Stimulated activated CD4-positive, alpha-beta T cell treated with anti-CD3 and anti-CD28 coated beads, Interleukin-2, amount 100 ng/mL, for 48 hours (primary cell): ENCODE measurements around the gene WNT7B.

Experiments
- DNase-seq, 2 donors: peaks; one replicate each; pipeline ENCODE4 v3.0.0-alpha.2; 2020

WNT7B gene

GRCh38 chr22:45969801-45970470 is 7.0 kb downstream of the WNT7B start:
- no peak for DNase-seq

- DNase-seq, result no peak
Measured at GRCh38 chr22:45969414-45969799, 7.6 kb downstream of the WNT7B start.

- no peak for DNase-seq
Measured at GRCh38 chr22:45968751-45969413, 8.1 kb downstream of the WNT7B start.

GRCh38 chr22:45968003-45968650 is 8.8 kb downstream of the WNT7B start:
- DNase-seq, result no peak

- no peak for DNase-seq
Measured at GRCh38 chr22:45966895-45967365, 10.0 kb downstream of the WNT7B start.

- no peak for DNase-seq
Measured at GRCh38 chr22:45966320-45966894, 10.6 kb downstream of the WNT7B start.

GRCh38 chr22:45965563-45965962 is 11.4 kb downstream of the WNT7B start:
- no peak for DNase-seq

- DNase-seq, result no peak
Measured at GRCh38 chr22:45964926-45965527, 11.9 kb downstream of the WNT7B start.

GRCh38 chr22:45964372-45964771 is 12.6 kb downstream of the WNT7B start:
- DNase-seq, result no peak

- DNase-seq, result no peak
Measured at GRCh38 chr22:45963821-45964220, 13.1 kb downstream of the WNT7B start.

GRCh38 chr22:45962756-45963324 is 14.1 kb downstream of the WNT7B start:
- DNase-seq, result no peak

- DNase-seq, result no peak
Measured at GRCh38 chr22:45962434-45962718, 14.6 kb downstream of the WNT7B start.

GRCh38 chr22:45961679-45962433 is 15.1 kb downstream of the WNT7B start:
- DNase-seq, result no peak

GRCh38 chr22:45960477-45961386 is 16.2 kb downstream of the WNT7B start:
- DNase-seq, result no peak

- no peak for DNase-seq
Measured at GRCh38 chr22:45959719-45960476, 17.1 kb downstream of the WNT7B start.

GRCh38 chr22:45958971-45959370 is 18.0 kb downstream of the WNT7B start:
- no peak for DNase-seq

- no peak for DNase-seq
Measured at GRCh38 chr22:45957826-45958225, 19.1 kb downstream of the WNT7B start.

- DNase-seq, result no peak
Measured at GRCh38 chr22:45953178-45953577, 23.8 kb downstream of the WNT7B start.

GRCh38 chr22:45952553-45952952 is 24.4 kb downstream of the WNT7B start:
- DNase-seq, result no peak

GRCh38 chr22:45952151-45952550 is 24.8 kb downstream of the WNT7B start:
- no peak for DNase-seq

- DNase-seq, result no peak
Measured at GRCh38 chr22:45949891-45950290, 27.1 kb downstream of the WNT7B start.
